Ramos (cell line): ENCODE data around the gene PTPN5.

Source experiments
- in situ Hi-C: fragments of 300-500 bp; cut with MboI; formaldehyde crosslinking; loops from one replicate; pipeline ENCODE4 v1.14.3; 2022; ENCODE audit warnings: low sequenced_read_pairs; ENCODE audit not compliant: unreplicated experiment

The PTPN5 gene

GRCh38 chr11:18720091-18720807 lies 71.3 kb downstream of the PTPN5 start:
- in situ Hi-C loops, result no loop called here

GRCh38 chr11:18715476-18715875 lies 76.1 kb downstream of the PTPN5 start:
- in situ Hi-C loops, result no loop called here

GRCh38 chr11:18714443-18714780 lies 77.2 kb downstream of the PTPN5 start:
- in situ Hi-C loops, result no loop called here

DNA sequence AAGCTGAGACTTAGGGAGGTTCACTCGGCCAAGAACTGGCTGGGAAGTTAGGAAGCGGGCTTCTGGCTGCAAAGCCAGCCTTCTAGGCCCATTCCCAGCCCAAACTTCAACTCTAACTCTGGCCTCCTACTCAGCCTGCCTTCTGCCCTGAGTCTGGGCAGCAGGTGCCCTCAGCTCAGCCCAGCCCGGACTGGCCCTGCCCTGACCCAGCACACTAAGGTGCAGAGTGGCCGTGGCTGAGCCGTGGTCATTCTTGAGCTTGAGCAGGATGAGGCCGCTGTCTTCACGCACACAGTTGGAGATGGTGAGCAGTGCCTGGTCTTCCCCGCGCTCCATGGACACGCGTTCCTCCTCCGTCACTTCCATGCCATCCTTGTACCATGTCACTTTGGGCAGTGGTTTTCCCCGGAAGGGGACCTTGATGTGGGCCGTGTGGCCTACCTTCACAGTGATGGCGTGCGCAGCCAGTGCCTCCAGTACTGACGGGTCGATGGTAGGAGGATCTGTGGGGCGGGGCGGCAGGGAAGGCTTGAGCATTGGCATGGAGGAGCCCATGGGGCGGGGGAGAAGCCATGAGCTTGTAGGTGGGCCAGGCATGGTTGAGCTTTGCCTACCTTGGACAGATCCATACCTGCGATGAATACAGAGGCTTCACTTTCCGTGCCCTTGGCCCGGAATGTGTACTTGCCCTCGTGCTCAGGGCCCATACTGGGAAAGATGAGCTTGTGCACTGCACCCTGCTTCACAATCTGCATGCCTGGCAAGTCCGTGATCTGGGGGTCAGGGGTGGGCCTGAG lies 77.8 kb downstream of the PTPN5 start:
- in situ Hi-C loops, result no loop called here

- in situ Hi-C loops, result no loop called here
Measured at GRCh38 chr11:18710545-18710944, 81.1 kb downstream of the PTPN5 start.

GRCh38 chr11:18709414-18709813 lies 82.2 kb downstream of the PTPN5 start:
- in situ Hi-C loops, result no loop called here

DNA sequence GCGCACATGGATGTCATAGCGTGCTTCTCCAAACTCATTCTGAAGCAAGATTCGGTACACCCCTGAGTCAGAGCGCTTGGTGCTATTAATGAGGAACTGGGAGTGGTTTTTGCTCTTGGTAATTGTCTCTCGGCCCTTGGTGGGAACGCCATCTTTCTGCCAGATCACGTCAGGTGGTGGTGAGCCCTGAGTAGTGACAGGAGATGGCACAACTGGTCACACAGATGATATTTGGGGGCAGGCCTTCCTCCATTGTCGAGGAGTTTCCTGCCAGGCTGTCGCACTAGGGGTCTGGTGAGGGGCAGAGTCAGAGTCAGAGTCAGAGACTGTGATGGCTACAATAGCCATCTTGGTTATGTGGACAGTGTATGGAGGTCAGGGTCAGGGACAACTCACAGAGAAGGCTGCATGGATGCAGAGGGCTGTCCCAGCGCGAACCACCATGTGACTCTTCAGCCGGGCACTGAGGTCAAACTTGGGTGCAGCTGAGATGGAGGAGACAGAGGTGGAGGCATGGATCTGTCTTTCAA lies 83.7 kb downstream of the PTPN5 start:
- in situ Hi-C loops, result no loop called here

GRCh38 chr11:18706330-18707243 lies 85.0 kb downstream of the PTPN5 start:
- in situ Hi-C loops, result no loop called here

DNA sequence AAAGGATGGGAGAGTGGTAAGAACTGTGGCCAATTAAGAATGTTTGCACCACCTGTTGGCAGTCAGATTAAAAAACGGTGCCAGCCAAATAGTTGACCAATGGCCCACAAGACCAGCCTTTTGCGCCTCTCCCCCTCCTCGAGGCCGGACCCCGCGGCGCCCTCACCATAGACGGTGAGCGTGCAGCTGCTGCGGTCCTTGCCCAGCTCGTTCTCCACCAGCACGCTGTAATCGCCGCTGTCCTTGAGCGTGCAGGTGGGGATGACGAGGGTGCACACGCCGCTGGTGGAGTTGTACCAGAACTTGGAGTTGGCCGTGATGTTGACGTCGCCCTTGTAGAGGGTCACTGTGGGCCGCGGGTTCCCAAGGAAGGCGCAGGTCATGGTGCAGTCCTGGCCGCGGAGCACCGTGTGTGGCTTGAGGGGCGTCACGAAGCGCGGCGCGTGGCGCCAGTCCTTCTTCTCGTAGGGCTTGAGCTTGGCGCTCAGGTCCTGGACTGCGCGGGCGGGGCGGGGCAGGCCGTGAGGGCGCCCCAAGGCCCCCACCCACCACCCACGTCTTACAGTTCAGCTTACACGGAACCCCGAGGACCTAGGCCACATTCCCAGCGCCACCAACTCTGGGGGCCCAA lies 85.8 kb downstream of the PTPN5 start:
- in situ Hi-C loops, result no loop called here

DNA sequence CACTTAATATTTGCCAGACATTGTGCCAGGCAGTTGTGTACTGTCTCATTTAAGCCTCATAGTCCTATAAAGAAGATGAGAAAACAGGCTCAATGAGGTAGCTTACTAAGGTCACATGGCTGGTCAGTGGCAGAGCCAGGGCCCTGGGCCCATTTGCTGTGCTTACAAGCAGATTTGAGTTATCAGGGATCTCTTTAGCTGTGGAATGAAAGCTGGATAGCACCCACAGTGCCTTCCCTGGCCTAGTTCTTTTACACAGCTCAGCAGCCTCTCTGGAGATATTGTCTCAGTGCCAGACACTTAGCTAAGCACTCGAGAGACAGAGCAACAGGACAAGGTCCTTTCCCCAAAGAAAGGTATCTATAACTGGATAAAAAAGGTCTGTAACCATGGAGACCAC lies 86.9 kb downstream of the PTPN5 start:
- in situ Hi-C loops, result no loop called here

- in situ Hi-C loops, result no loop called here
Measured at GRCh38 chr11:18704045-18704645, 87.5 kb downstream of the PTPN5 start.

GRCh38 chr11:18703001-18703763 lies 88.4 kb downstream of the PTPN5 start:
- in situ Hi-C loops, result no loop called here

GRCh38 chr11:18701614-18702216 lies 89.9 kb downstream of the PTPN5 start:
- in situ Hi-C loops, result no loop called here

GRCh38 chr11:18700872-18701271 lies 90.7 kb downstream of the PTPN5 start:
- in situ Hi-C loops, result no loop called here

DNA sequence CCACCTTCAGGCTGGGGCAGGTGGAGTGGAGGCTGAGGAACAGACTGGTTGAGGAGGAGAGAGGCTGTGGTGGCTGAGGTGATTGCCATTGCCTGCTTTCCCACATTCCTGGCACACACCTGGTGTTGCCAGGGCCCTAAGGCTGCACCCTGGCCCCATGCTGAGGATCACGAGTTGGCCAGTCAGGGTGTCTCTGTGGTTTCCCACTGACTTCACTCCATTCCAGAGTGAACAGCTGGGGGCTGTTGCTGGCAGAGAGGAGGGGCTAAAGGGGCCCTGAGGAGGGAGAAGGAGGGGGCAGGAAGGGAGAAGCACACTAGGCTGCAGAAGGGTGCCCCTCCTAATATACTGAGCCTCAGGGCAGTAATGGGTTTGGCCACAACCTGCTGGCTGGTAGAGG lies 91.2 kb downstream of the PTPN5 start:
- in situ Hi-C loops, result no loop called here

DNA sequence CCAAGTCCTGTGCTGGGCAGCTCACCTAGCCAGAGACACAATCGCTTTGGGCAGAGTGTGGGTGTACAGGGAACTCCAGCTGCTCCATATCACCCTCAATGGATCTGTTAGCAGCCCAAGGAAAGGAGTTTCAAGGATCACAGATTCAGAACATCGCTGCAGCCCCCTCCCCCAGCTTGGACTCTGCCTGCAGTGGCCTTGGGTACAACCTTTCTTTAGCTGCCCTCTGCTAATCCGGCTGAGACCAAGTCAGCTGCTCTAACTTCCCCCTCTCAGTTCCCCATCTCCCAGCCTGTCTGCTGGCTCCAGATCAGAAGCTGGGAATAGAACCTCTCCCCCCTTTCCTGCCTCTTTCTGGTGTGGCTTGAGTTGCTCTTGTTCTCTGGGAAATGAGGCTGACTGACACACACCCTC lies 91.7 kb downstream of the PTPN5 start:
- in situ Hi-C loops, result no loop called here

DNA sequence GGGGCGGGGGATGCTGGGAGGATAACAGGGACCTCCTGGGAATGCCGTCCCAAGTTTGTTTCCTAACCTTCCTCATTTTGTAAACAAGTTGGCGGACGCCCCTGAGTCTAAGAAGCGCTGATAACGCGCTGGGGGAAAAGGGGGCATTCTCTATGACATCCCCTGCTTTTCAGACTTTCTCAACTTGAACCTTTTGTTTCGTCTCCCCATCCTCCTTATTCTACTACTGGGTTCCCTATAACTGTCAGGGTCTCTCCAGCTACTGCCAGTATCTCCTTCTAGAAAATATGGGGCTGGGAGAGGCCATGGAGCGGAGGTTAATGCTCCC lies 92.4 kb downstream of the PTPN5 start:
- in situ Hi-C loops, result no loop called here

- in situ Hi-C loops, result no loop called here
Measured at GRCh38 chr11:18698341-18699268, 93.0 kb downstream of the PTPN5 start, which contains the start of gene TMEM86A. Gene TMEM86A, plus strand, starts transcription at chr11:18698779. Its CDS starts 108 bp downstream, at chr11:18698887.
